ENCODE measurements around the gene PHKA1. TPM values are rescaled to one million over a fixed set of nuclear protein-coding genes. Genes with fewer than 3 reads are reported as not detected.
"Not testable (repeated sequence)": the region's sequence is repeated elsewhere in the genome, so short reads cannot be mapped to it uniquely, and the experiment has no call there.

The PHKA1 gene
- 1 to 10 TPM; 5.2 to 5.6 (median 5.4) TPM for polyA plus RNA-seq (ENCODE audit: insufficient read length in 4 of 4)

- DNase-seq (ENCODE audit: low read depth in 4 of 4, low spot score in 3 of 4): not testable (repeated sequence)
These were observed at the start of gene PHKA1 for GRCh38 chrX:72713599-72714477. PHKA1 (minus strand) TSS chrX:72714306; CDS start chrX:72713880, 426 bp downstream.

DNA sequence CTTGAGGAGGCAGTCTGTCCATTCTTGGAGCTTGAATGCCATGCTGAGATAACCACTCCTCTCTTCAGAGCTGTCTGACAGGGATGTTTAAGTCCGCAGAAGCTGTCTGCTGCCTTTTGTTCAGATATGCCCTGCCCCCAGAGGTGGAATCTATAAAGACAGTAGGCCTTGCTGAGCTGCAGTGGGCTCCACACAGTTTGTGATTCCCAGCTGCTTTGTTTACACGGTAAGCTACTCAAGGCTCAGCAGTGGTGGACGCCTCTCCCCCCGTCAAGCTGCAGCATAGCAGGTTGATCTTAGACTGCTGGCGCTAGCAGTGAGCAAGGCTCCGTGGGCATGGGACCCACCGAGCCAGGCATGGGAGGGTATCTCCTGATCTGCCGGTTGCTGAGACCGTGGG, 46.3 kb upstream of the PHKA1 start:
- not testable (repeated sequence) for DNase-seq (ENCODE audit: low read depth in 4 of 4, low spot score in 3 of 4)

GRCh38 chrX:72748545-72748944, 34.4 kb upstream of the PHKA1 start:
- DNase-seq (ENCODE audit: low read depth in 4 of 4, low spot score in 3 of 4): not testable (repeated sequence)

DNA sequence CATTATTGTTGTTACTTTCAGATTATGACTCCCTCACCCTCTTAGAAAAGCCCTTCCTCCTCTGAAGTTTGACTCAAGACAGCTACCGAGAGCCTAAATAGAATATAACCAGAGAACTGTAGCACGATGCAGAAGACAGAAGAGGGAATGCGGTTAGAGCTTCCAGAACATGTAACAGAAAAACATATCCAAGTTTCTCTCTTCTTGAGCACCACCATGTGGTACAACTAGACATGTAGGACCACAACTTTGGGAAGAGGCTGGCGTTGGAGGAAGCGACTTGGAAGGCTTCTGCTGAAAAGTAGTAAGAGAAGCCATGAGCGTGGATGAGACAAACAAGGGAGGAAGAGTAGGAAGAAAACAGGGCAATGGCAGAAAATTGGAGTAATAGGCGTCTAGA, 31.4 kb upstream of the PHKA1 start:
- DNase-seq (ENCODE audit: low read depth in 4 of 4, low spot score in 3 of 4): not testable (repeated sequence)

GRCh38 chrX:72735561-72735960, 21.5 kb upstream of the PHKA1 start:
- no peak for DNase-seq (ENCODE audit: low read depth in 4 of 4, low spot score in 3 of 4)

GRCh38 chrX:72733636-72734035, 19.5 kb upstream of the PHKA1 start:
- not testable (repeated sequence) for DNase-seq (ENCODE audit: low read depth in 4 of 4, low spot score in 3 of 4)

- no peak for DNase-seq (ENCODE audit: low read depth in 4 of 4, low spot score in 3 of 4)
These were observed 13.7 kb upstream of the PHKA1 start for GRCh38 chrX:72727846-72728245.

- no peak for DNase-seq (ENCODE audit: low read depth in 4 of 4, low spot score in 3 of 4)
These were observed 2.7 kb upstream of the PHKA1 start for GRCh38 chrX:72716766-72717165.

DNA sequence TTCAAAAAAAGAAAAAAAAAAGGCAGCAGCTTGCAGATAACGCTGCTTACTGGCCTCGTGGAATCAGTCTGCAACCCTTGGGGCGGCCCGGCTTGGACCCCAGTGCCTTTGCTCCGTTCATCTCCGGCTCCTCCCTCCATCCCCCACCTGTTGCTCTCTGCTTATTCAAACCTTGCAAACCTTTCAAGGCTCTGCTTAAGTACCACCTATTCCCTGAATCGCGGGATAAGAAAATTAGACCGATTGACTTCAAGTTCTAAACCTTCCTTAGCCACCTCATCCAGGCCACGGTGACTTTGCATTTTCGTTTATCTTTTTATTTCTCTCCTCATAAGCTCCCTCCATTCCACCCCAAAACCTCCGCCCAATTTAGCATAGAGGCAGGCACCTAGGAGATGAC, 1.4 kb upstream of the PHKA1 start:
- no peak for DNase-seq (ENCODE audit: low read depth in 4 of 4, low spot score in 3 of 4)

GRCh38 chrX:72714478-72714916, 391 bp upstream of the PHKA1 start:
- DNase-seq (ENCODE audit: low read depth in 4 of 4, low spot score in 3 of 4): peak in 2 of 4 donors; percentile 18 to 20

DNA sequence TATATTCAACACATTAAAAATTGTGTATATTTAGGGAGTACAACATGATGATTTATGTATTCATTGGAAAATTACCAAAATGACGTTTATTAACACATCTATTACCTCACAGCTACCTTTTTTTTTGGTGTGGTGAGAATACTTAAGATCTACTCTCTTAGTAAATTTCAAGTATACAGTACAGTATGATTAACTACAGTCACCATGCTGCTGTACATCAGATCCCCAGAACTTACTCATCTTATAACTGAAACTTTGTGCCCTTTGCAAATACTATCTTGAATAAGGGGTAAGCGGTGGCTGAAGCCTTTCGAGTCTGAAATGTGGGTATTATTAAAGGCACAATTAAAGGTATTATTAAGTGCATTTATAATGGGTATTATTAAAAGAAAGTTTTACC, 976 bp downstream of the PHKA1 start:
- no peak for DNase-seq (ENCODE audit: low read depth in 4 of 4, low spot score in 3 of 4)

- DNase-seq (ENCODE audit: low read depth in 4 of 4, low spot score in 3 of 4): no peak
These were observed 1.9 kb downstream of the PHKA1 start for GRCh38 chrX:72712094-72712755.

DNA sequence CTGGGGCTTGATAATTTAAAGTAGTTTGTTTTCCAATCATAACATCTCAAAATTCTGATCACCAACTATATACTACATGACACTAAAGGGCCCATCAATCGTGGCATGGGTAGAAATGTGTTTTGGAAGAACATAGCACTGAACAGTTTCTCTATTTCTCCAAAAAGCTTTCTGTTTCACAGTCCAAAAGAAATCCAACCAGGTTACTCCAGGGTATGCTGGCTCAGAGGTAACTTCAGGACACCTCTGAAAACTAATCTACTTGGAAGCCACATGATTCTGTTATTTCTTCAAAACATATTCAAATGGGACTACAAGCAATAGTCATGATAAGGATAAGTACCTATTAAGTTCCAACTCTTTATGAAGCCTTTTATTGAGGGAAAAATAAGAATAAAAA, 8.3 kb downstream of the PHKA1 start:
- no peak for DNase-seq (ENCODE audit: low read depth in 4 of 4, low spot score in 3 of 4)

GRCh38 chrX:72705111-72705510, 9.0 kb downstream of the PHKA1 start:
- DNase-seq (ENCODE audit: low read depth in 4 of 4, low spot score in 3 of 4): no peak

GRCh38 chrX:72694170-72694569, 19.9 kb downstream of the PHKA1 start:
- DNase-seq (ENCODE audit: low read depth in 4 of 4, low spot score in 3 of 4): no peak

- no peak for DNase-seq (ENCODE audit: low read depth in 4 of 4, low spot score in 3 of 4)
These were observed 20.6 kb downstream of the PHKA1 start for GRCh38 chrX:72693477-72693876.

DNA sequence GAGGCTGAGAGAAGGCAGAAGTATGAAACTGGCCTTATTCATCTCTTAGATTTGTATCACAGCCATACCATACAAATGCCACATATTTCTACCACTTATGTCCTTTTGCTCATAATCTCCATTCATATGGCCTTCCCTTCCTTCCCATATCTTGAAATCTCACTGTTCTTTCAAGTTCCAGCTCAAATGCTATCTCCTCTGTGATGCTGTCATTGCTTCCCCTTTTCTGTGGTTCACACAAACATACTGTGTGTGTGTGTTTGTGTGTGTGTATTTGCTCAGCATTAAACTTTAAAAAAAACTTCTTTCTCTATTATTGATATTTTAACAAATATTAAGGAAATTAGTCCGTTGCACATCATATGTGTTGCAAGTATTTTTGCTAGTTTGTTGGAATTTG, 26.7 kb downstream of the PHKA1 start:
- DNase-seq (ENCODE audit: low read depth in 4 of 4, low spot score in 3 of 4): no peak

DNA sequence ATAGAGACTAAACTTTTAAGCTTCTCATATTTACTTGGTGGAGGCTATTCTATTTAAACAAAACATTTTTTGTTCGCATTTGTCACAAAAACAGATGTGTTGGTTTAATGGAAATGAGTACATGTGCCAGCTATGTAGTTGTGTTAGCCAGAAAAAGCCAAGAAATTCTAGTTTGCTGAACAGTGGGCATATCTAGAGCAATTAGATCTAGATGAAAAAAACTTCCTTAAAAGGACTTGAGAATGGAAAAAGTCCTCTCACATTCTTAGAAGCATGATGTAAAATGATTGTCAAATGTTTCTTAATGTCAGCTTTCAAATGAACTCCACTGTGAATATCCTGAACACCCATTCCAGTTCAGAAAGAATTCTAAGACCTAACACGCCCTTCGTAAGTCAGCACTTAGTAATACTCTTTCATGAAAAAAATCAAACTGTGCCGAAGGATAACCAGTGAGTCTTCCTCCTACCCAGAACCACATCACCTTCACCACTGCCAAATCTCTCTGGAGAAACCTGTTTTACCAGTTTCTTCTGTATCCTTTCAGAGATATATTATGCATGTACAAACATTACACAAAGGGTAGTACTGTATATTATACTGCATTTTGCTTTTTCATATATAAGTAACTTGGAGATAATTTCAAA, 28.2 kb downstream of the PHKA1 start:
- no peak for DNase-seq (ENCODE audit: low read depth in 4 of 4, low spot score in 3 of 4)

DNA sequence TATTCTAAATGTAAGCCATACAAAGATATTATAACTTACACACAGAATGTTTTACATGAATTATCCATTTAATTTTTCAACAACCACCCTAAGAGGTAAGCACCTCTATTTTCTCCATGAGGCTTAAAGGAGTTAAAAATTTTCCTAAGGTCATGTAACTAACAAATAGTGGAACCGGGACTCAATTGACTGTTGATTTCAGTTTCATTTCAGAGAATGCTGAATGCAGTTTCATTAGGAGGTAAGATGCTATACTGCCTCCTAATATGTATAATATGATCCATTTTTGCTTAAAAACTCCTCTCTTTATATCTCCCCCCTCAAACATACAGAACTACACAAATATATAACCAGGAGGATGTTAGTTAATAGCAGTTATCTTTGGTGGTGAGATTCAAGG, 29.1 kb downstream of the PHKA1 start:
- no peak for DNase-seq (ENCODE audit: low read depth in 4 of 4, low spot score in 3 of 4)

- DNase-seq (ENCODE audit: low read depth in 4 of 4, low spot score in 3 of 4): no peak
These were observed 30.5 kb downstream of the PHKA1 start for GRCh38 chrX:72683631-72684030.

- DNase-seq (ENCODE audit: low read depth in 4 of 4, low spot score in 3 of 4): no peak
These were observed 37.6 kb downstream of the PHKA1 start for GRCh38 chrX:72676465-72676864.
